Mucosa of stomach (tissue), 1 donor: ENCODE data around the gene CAP2.

Experiments
- H3K27me3 ChIP-seq: one replicate; pipeline ENCODE4 v1.7.0; 2013; ENCODE audit warnings: mild to moderate bottlenecking, low read length; ENCODE audit not compliant: control insufficient read depth, insufficient read depth
- H3K36me3 ChIP-seq: one replicate; pipeline ENCODE4 v1.7.0; 2013; ENCODE audit warnings: low read length; ENCODE audit not compliant: control insufficient read depth, insufficient read depth
- H3K4me1 ChIP-seq: one replicate; pipeline ENCODE4 v1.7.0; 2013; ENCODE audit warnings: mild to moderate bottlenecking, low read length; ENCODE audit not compliant: control insufficient read depth, insufficient read depth
- H3K4me3 ChIP-seq: one replicate; pipeline ENCODE4 v1.7.0; 2013; ENCODE audit warnings: low read length
- H3K9ac ChIP-seq: one replicate; pipeline ENCODE4 v1.7.0; 2013; ENCODE audit warnings: mild to moderate bottlenecking, low read length, moderate library complexity
- H3K9me3 ChIP-seq: one replicate; pipeline ENCODE4 v1.7.0; 2013; ENCODE audit warnings: mild to moderate bottlenecking, low read length, moderate library complexity; ENCODE audit not compliant: control insufficient read depth
- donor health status: Pancreatic carcinoma.

The CAP2 gene

GRCh38 chr6:17600527-17601385 is 207.4 kb downstream of the CAP2 start:
- H3K9ac ChIP-seq, result peak overlapping the region; percentile 94
- H3K4me3 ChIP-seq, result peak overlapping the region; percentile 87
- H3K9me3 ChIP-seq, result no peaks in the 10 kb centered on the region
- H3K36me3 ChIP-seq, result no peaks in the 10 kb centered on the region
- no peaks in the 10 kb centered on the region for H3K27me3 ChIP-seq
- H3K4me1 ChIP-seq, result peaks cover 3% of the 10 kb centered on the region

DNA sequence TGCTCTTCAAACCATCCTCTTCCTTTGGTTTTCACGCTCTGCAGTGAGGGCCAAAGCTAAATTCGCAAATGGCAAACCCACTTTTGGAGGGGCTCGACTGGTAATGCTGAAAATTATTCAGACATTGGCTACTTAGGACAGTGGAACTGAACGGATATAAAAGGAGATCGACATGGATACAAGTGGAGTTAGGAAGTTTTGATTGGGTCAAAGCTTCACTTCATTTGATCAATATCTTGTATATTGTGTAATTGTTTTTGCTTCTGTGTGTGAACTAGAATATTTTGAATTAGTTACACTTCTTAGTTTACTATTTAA is 207.9 kb downstream of the CAP2 start:
- no peaks in the 10 kb centered on the region for H3K27me3 ChIP-seq
- H3K9me3 ChIP-seq, result no peaks in the 10 kb centered on the region
- H3K4me1 ChIP-seq, result peaks cover 3% of the 10 kb centered on the region
- H3K36me3 ChIP-seq, result no peaks in the 10 kb centered on the region
- peak overlapping the region; percentile 94 for H3K9ac ChIP-seq
- H3K4me3 ChIP-seq, result peak overlapping the region; percentile 87

GRCh38 chr6:17602888-17603287 is 209.5 kb downstream of the CAP2 start:
- Histone ChIP-seq H3K9ac (no peak overlapping the region), H3K27me3 (no peaks in the 10 kb centered on the region), H3K36me3 (no peaks in the 10 kb centered on the region), H3K4me3 (no peak overlapping the region), H3K9me3 (no peaks in the 10 kb centered on the region), H3K4me1 (peaks cover 3% of the 10 kb centered on the region)

DNA sequence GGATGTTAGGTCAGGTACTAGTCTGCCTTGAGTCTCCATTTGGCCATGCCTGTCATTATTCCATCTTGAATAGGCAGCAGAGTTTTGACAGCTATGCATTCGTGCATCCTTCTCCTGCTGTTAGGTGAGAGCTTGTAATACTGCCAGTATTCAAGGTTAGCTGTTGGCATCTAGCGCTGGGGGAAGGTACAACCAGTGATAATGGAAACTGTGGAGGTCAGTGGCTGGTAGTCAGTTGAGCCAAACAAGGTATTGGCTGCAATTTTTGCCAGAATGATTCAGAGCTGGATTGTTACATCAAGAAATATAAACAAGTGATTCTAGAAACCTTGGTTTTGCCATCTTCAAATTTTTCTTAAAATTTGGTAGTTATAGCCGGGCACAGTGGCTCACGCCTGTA is 213.2 kb downstream of the CAP2 start:
- no peak overlapping the region for H3K4me3 ChIP-seq
- H3K4me1 ChIP-seq, result peaks cover 3% of the 10 kb centered on the region
- H3K9me3 ChIP-seq, result no peaks in the 10 kb centered on the region
- no peak overlapping the region for H3K9ac ChIP-seq
- H3K36me3 ChIP-seq, result no peaks in the 10 kb centered on the region
- H3K27me3 ChIP-seq, result no peaks in the 10 kb centered on the region
